ENCODE measurements around the gene MICU2.

DNA sequence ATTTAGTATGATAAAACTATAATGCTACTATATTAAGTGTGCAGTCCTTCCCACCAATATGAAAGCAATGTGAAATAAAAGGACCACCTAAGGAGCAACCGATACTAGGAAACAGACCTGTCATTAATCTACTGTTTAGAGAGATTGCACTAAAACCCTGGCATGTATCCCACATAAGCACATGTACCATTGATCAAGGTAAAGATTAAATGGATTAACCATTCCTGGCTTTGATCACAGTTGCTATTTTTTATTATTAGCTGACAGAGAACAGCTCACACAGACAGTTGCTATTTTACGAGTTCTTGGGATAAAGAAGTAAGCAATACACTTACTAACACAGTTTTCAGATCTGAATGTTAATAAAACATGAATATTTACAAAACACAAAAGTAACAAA is 87.2 kb downstream of the MICU2 start:
- TF ChIP-seq, protein P1, sequence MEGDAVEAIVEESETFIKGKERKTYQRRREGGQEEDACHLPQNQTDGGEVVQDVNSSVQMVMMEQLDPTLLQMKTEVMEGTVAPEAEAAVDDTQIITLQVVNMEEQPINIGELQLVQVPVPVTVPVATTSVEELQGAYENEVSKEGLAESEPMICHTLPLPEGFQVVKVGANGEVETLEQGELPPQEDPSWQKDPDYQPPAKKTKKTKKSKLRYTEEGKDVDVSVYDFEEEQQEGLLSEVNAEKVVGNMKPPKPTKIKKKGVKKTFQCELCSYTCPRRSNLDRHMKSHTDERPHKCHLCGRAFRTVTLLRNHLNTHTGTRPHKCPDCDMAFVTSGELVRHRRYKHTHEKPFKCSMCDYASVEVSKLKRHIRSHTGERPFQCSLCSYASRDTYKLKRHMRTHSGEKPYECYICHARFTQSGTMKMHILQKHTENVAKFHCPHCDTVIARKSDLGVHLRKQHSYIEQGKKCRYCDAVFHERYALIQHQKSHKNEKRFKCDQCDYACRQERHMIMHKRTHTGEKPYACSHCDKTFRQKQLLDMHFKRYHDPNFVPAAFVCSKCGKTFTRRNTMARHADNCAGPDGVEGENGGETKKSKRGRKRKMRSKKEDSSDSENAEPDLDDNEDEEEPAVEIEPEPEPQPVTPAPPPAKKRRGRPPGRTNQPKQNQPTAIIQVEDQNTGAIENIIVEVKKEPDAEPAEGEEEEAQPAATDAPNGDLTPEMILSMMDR (IDR thresholded peaks at IDR 0.05): no peak
- no peak for TF ChIP-seq EP300 (IDR thresholded peaks at IDR 0.05)
